ENCODE data around the gene PCDHGA7.
A peak's percentile ranks its signal among the peaks of the same experiment; 100 is the strongest.
"Not testable (repeated sequence)": the region's sequence is repeated elsewhere in the genome, so short reads cannot be mapped to it uniquely, and the experiment has no call there.

The PCDHGA7 gene

DNA sequence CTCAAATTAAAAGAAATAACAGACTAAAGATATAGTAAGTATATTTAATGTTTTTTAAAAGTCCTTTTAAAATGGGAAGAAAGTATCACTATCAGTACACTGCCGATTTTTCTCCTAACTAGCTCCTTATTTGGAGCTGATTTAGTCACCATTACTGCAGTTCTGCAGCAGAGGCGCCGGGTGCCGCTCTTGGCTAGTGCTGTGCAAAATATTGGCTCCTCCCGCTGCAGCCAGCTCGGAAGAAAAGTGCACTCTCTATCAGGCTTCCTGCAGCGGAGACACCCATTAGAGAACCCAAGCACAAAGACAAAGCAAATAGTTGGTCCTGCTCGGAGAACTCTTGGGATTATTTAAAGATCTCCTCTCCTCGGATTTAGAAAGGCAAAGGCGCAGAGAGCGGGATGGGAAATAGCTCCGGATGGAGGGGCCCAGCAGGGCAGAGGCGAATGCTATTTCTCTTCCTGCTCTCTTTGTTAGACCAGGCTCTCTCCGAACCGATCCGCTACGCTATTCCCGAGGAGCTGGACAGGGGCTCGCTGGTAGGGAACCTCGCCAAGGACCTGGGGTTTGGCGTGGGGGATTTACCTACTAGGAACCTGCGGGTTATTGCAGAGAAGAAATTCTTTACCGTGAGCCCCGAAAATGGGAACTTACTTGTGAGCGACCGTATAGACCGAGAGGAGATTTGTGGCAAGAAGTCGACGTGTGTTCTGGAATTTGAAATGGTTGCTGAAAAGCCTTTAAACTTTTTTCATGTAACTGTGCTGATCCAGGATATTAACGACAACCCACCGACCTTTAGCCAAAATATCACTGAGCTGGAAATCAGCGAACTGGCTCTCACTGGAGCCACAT, 12.3 kb upstream of the PCDHGA7 start, which contains the start of gene PCDHGB3:
PCDHGB3 (plus strand) TSS at position 249 of the 855 bp plus-strand sequence; CDS start at position 402, 153 bp downstream.
- Histone ChIP-seq H3K9me3 (ENCODE audit: control insufficient read depth, insufficient read depth, low read length) (no peaks in the 10 kb centered on the region; the same call in 1 of the 2 replicates), H3K36me3 (ENCODE audit: control insufficient read depth, insufficient read depth, low read length) (peaks cover 3% of the 10 kb centered on the region; the same call in 1 of the 2 replicates), H3K4me3 (ENCODE audit: low read length) (no peak within 1 kb of the TSS), H3K4me1 (ENCODE audit: control insufficient read depth, insufficient read depth, low read length) (no peaks in the 10 kb centered on the region), H3K27ac (ENCODE audit: low read length) (no peak within 1 kb of the TSS), H3K27me3 (ENCODE audit: control insufficient read depth, insufficient read depth, low read length) (no peaks in the 10 kb centered on the region)
- no peak for DNase-seq (ENCODE audit: low read depth, low spot score)
- WGBS (ENCODE audit: insufficient coverage, insufficient read length), result no CpG with 5 or more reads among the region's 32 CpGs

DNA sequence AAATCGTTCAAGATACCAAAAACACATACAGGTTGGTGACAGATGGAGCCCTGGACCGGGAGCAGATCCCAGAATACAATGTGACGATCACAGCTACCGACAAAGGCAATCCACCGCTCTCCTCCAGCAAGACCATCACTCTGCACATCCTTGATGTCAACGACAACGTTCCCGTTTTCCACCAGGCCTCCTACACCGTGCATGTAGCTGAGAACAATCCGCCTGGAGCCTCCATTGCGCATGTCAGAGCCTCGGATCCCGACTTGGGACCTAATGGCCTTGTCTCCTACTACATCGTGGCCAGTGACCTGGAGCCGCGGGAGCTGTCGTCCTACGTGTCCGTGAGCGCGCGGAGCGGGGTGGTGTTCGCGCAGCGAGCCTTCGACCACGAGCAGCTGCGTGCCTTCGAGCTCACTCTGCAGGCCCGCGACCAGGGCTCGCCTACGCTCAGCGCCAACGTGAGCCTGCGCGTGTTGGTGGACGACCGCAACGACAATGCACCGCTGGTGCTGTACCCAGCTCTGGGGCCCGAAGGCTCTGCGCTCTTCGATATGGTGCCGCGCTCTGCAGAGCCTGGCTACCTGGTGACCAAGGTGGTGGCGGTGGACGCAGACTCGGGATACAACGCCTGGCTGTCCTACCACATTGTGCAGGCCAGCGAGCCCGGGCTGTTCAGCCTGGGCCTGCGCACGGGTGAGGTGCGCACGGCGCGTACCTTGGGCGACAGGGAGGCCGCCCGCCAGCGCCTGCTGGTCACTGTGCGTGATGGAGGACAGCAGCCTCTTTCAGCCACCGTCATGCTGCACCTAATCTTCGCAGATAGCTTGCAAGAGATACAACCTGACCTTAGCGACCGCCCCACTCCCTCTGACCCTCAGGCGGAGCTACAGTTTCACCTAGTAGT, 10.7 kb upstream of the PCDHGA7 start:
- DNase-seq (ENCODE audit: low read depth, low spot score), result no peak
- no peaks in the 10 kb centered on the region; the same call in 1 of the 2 replicates for H3K36me3 ChIP-seq (ENCODE audit: control insufficient read depth, insufficient read depth, low read length)
- no peaks in the 10 kb centered on the region; the same call in 1 of the 2 replicates for H3K9me3 ChIP-seq (ENCODE audit: control insufficient read depth, insufficient read depth, low read length)
- no peaks in the 10 kb centered on the region for H3K27me3 ChIP-seq (ENCODE audit: control insufficient read depth, insufficient read depth, low read length)
- WGBS (ENCODE audit: insufficient coverage, insufficient read length), result no CpG with 5 or more reads among the region's 69 CpGs
- H3K27ac ChIP-seq (ENCODE audit: low read length), result no peak overlapping the region
- H3K4me3 ChIP-seq (ENCODE audit: low read length), result no peak overlapping the region
- no peaks in the 10 kb centered on the region for H3K4me1 ChIP-seq (ENCODE audit: control insufficient read depth, insufficient read depth, low read length)

DNA sequence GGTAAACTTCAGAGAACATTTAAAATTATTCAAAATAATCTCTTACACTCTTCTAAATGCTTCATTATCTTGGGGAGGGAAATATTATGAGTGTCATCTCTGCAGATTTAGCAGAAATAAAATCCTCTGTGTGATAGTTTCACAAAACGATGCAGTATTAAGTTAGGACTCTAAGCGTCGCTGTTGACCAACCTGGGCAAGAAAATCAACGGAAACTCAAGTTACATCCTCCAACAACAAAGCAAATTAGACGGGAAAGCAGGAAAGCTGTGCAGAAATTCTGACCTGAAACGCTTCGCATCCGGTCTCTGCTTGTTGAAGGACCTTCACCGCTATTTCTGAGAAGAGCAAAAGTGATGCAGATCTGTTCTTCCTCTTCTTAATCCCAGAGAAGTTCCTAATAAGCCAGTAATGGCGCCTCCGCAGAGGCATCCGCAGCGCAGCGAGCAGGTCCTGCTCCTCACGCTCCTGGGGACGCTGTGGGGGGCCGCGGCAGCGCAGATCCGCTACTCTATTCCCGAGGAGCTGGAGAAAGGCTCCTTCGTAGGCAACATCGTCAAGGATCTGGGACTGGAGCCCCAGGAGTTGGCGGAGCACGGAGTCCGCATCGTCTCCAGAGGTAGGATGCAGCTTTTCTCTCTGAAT, 8.7 kb upstream of the PCDHGA7 start, which contains the start of gene PCDHGA6:
PCDHGA6 (plus strand) TSS at position 219 of the 645 bp plus-strand sequence; CDS start at position 412, 193 bp downstream.
- WGBS (ENCODE audit: insufficient coverage, insufficient read length), result no CpG with 5 or more reads among the region's 27 CpGs
- Histone ChIP-seq H3K4me3 (ENCODE audit: low read length) (no peak within 1 kb of the TSS), H3K9me3 (ENCODE audit: control insufficient read depth, insufficient read depth, low read length) (no peaks in the 10 kb centered on the region; the same call in 1 of the 2 replicates), H3K27ac (ENCODE audit: low read length) (no peak within 1 kb of the TSS), H3K36me3 (ENCODE audit: control insufficient read depth, insufficient read depth, low read length) (no peaks in the 10 kb centered on the region; the same call in 1 of the 2 replicates), H3K27me3 (ENCODE audit: control insufficient read depth, insufficient read depth, low read length) (no peaks in the 10 kb centered on the region), H3K4me1 (ENCODE audit: control insufficient read depth, insufficient read depth, low read length) (no peaks in the 10 kb centered on the region)
- no peak for DNase-seq (ENCODE audit: low read depth, low spot score)

GRCh38 chr5:141374627-141375026, 7.9 kb upstream of the PCDHGA7 start:
- Histone ChIP-seq H3K27ac (ENCODE audit: low read length) (no peak overlapping the region), H3K4me3 (ENCODE audit: low read length) (no peak overlapping the region), H3K36me3 (ENCODE audit: control insufficient read depth, insufficient read depth, low read length) (no peaks in the 10 kb centered on the region; the same call in 1 of the 2 replicates), H3K9me3 (ENCODE audit: control insufficient read depth, insufficient read depth, low read length) (no peaks in the 10 kb centered on the region; the same call in 1 of the 2 replicates), H3K27me3 (ENCODE audit: control insufficient read depth, insufficient read depth, low read length) (no peaks in the 10 kb centered on the region), H3K4me1 (ENCODE audit: control insufficient read depth, insufficient read depth, low read length) (no peaks in the 10 kb centered on the region)
- no CpG with 5 or more reads among the region's 14 CpGs for WGBS (ENCODE audit: insufficient coverage, insufficient read length)
- DNase-seq (ENCODE audit: low read depth, low spot score), result no peak

DNA sequence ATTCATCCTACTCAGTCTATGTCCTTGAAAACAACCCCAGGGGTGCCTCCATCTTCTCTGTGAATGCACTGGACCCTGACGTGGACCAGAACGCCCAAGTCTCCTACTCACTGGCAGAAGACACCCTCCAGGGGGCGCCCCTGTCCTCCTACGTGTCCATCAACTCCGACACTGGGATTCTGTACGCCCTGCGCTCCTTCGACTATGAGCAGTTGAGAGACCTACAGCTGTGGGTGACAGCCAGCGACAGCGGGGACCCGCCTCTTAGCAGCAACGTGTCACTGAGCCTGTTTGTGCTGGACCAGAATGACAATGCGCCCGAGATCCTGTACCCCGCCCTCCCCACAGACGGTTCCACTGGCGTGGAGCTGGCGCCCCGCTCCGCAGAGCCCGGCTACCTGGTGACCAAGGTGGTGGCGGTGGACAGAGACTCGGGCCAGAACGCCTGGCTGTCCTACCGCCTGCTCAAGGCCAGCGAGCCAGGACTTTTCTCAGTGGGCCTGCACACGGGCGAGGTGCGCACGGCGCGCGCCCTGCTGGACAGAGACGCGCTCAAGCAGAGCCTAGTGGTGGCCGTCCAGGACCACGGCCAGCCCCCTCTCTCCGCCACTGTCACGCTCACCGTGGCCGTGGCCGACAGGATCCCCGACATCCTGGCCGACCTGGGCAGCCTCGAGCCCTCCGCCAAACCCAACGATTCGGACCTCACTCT, 6.9 kb upstream of the PCDHGA7 start:
- not testable (repeated sequence) for H3K9me3 ChIP-seq (ENCODE audit: control insufficient read depth, insufficient read depth, low read length); H3K4me1 ChIP-seq (ENCODE audit: control insufficient read depth, insufficient read depth, low read length); H3K4me3 ChIP-seq (ENCODE audit: low read length); DNase-seq (ENCODE audit: low read depth, low spot score); H3K27me3 ChIP-seq (ENCODE audit: control insufficient read depth, insufficient read depth, low read length); H3K27ac ChIP-seq (ENCODE audit: low read length); H3K36me3 ChIP-seq (ENCODE audit: control insufficient read depth, insufficient read depth, low read length)
- no CpG with 5 or more reads among the region's 48 CpGs for WGBS (ENCODE audit: insufficient coverage, insufficient read length)

DNA sequence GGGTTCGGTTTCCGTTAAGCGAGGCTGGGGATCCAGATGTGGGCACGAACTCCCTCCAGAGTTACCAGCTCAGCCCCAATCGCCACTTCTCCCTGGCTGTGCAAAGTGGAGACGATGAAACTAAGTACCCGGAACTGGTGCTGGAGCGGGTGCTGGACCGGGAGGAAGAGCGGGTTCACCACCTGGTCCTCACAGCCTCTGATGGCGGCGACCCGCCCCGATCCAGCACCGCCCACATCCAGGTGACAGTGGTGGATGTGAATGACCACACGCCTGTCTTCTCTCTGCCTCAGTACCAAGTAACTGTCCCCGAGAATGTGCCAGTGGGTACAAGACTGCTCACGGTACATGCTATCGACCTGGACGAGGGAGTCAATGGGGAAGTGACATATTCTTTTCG, 803 bp downstream of the PCDHGA7 start:
- Histone ChIP-seq H3K9me3 (ENCODE audit: control insufficient read depth, insufficient read depth, low read length) (peaks cover under 1% of the 10 kb centered on the region), H3K36me3 (ENCODE audit: control insufficient read depth, insufficient read depth, low read length) (no peaks in the 10 kb centered on the region), H3K27me3 (ENCODE audit: control insufficient read depth, insufficient read depth, low read length) (peaks cover 3% of the 10 kb centered on the region; the same call in 1 of the 2 replicates), H3K4me1 (ENCODE audit: control insufficient read depth, insufficient read depth, low read length) (peaks cover under 1% of the 10 kb centered on the region; the same call in 1 of the 2 replicates), H3K27ac (ENCODE audit: low read length) (no peak overlapping the region), H3K4me3 (ENCODE audit: low read length) (no peak overlapping the region)
- WGBS (ENCODE audit: insufficient coverage, insufficient read length), result no CpG with 5 or more reads among the region's 21 CpGs
- no peak for DNase-seq (ENCODE audit: low read depth, low spot score)

DNA sequence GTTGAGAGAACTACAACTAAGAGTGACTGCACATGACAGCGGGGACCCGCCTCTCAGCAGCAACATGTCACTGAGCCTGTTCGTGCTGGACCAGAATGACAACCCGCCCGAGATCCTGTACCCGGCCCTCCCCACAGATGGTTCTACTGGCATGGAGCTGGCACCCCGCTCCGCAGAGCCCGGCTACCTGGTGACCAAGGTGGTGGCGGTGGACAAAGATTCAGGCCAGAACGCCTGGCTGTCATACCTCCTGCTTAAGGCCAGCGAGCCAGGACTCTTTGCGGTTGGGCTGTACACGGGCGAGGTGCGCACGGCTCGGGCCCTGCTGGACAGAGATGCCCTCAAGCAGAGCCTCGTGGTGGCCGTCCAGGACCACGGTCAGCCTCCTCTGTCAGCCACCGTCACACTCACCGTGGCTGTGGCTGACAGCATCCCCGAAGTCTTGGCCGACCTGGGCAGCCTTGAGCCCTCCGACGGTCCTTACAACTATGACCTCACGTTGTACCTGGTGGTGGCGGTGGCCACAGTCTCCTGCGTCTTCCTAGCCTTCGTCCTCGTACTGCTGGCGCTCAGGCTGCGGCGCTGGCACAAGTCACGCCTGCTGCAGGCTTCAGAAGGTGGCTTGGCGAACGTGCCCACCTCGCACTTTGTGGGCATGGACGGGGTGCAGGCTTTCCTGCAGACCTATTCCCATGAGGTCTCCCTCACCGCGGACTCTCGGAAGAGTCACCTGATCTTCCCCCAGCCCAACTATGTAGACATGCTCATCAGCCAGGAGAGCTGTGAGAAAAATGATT, 2.1 kb downstream of the PCDHGA7 start:
- Histone ChIP-seq H3K27me3 (ENCODE audit: control insufficient read depth, insufficient read depth, low read length) (peaks cover 3% of the 10 kb centered on the region; the same call in 1 of the 2 replicates), H3K4me3 (ENCODE audit: low read length) (no peak overlapping the region), H3K27ac (ENCODE audit: low read length) (no peak overlapping the region), H3K36me3 (ENCODE audit: control insufficient read depth, insufficient read depth, low read length) (no peaks in the 10 kb centered on the region), H3K4me1 (ENCODE audit: control insufficient read depth, insufficient read depth, low read length) (peaks cover 1% of the 10 kb centered on the region; the same call in 1 of the 2 replicates), H3K9me3 (ENCODE audit: control insufficient read depth, insufficient read depth, low read length) (peaks cover 2% of the 10 kb centered on the region)
- no CpG with 5 or more reads among the region's 43 CpGs for WGBS (ENCODE audit: insufficient coverage, insufficient read length)
- no peak for DNase-seq (ENCODE audit: low read depth, low spot score)

DNA sequence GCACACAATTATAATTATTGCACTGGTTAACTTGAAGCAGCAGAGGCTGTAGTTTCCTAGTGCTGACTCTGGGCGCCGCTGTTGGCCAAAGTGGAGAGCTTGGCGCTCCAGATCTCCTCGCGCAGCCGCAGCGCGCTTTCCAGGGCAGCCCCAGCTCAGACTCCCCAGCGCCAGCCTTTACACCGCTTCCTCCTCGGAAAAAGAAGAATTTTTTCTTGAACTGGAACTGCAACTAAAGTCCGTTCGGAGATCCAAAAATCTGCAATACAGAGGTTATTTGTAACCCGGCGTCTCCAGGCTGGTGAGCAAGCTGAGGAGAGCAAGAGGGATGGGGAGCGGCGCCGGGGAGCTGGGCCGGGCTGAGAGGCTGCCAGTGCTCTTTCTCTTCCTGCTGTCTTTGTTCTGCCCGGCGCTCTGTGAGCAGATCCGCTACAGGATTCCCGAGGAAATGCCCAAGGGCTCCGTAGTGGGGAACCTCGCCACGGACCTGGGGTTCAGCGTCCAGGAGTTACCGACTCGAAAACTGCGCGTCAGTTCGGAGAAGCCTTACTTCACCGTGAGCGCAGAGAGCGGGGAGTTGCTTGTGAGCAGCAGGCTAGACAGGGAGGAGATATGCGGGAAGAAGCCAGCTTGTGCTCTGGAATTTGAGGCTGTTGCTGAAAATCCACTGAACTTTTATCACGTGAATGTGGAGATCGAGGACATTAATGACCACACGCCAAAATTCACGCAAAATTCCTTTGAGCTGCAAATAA, 5.2 kb downstream of the PCDHGA7 start, which contains the start of gene PCDHGB4:
PCDHGB4 (plus strand) TSS at position 142 of the 755 bp plus-strand sequence; CDS start at position 329, 187 bp downstream.
- H3K9me3 ChIP-seq (ENCODE audit: control insufficient read depth, insufficient read depth, low read length); H3K27me3 ChIP-seq (ENCODE audit: control insufficient read depth, insufficient read depth, low read length); DNase-seq (ENCODE audit: low read depth, low spot score); H3K27ac ChIP-seq (ENCODE audit: low read length); H3K36me3 ChIP-seq (ENCODE audit: control insufficient read depth, insufficient read depth, low read length); H3K4me1 ChIP-seq (ENCODE audit: control insufficient read depth, insufficient read depth, low read length): not testable (repeated sequence)
- H3K4me3 ChIP-seq (ENCODE audit: low read length), result peak within 1 kb of the TSS; percentile 66; the same call in 1 of the 2 replicates
- WGBS (ENCODE audit: insufficient coverage, insufficient read length), result no CpG with 5 or more reads among the region's 40 CpGs
